ENCODE results near the gene ZDHHC1.

Gene ZDHHC1

DNA sequence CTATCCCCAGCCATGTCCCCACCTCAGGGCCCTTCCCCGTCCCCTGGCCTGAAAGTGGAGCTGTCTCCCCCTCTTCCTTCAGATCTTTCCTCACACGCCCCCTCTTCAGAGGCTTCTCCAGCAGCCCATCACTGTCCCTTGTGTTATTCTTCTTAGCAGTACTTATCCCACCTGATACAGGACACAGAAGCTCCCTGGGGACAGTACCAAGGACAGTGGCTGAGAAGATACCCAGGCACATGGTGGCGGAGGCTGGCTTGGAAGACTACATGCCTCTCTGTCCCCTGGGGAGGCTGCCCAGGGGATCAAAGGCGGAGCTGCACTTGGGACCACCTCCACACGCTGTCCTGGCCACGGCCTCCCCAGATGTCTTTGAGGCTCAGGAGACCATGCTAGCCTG is 38.6 kb upstream of the ZDHHC1 start:
- Mint-ChIP-seq H3K27me3 (ENCODE audit: low read depth) (no peaks in the 10 kb centered on the region), H3K36me3 (ENCODE audit: low read depth) (peaks cover 7% of the 10 kb centered on the region), H3K4me3 (no peak overlapping the region), H3K4me1 (ENCODE audit: low read depth) (peaks cover 10% of the 10 kb centered on the region), H3K9me3 (no peaks in the 10 kb centered on the region), H3K27ac (no peak overlapping the region)

DNA sequence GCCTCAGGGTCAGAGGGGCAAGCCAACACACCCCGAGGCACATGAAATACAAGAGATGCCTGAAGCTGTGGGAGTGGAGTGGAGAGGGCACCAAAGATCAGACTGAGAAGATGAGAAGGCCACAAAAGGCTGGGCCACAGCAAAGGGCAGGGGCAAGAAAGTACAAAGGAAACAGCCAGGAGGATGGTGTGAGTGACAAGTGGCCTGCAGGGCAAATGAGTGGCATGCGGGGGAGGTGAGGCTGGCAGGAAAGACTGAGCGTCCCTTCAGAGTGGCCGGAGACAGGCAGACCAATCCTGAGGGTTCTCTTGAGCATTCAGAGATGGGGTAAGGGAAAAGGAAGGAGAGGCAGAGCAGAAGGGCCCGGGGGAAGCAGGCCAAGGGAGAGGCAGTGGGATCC is 37.8 kb upstream of the ZDHHC1 start:
- H3K27ac Mint-ChIP-seq, result no peak overlapping the region
- peaks cover 7% of the 10 kb centered on the region for H3K36me3 Mint-ChIP-seq (ENCODE audit: low read depth)
- H3K27me3 Mint-ChIP-seq (ENCODE audit: low read depth), result no peaks in the 10 kb centered on the region
- no peaks in the 10 kb centered on the region for H3K9me3 Mint-ChIP-seq
- no peak overlapping the region for H3K4me3 Mint-ChIP-seq
- peaks cover 10% of the 10 kb centered on the region for H3K4me1 Mint-ChIP-seq (ENCODE audit: low read depth)

DNA sequence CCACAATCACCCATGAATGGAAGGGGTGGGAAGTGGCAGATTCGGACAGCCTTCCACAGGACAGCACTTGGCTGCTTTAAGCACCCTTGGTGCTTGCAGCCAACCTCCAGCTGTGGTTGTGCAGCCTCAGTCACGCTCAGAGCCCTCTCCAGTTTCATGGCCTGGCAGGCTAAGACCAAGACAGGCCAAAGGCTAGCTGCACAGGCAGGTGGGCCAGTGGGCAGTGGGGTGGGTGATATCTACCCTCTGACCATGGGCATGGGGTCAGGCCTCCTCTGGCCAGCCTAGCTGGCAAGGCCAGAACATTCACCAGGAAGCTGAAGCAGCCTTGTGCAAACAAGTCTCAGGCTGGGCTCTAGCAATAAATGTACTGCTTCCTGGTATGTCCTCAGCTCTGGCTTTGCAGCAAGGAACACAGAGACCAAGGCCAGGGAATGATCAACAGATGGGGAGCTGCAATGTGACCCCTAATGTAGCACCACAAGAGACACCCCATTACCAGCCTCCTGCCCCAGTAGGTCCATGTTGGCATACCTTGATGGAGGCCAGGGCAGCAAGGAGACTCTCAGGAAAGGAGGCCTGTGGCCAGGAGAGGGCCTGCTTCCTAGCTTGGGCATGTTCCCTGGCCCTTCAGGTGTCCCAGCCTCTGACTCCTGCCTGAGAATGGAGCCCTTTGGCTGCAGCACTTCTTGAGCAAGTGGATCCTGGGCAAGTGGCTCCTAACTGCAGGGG is 35.6 kb upstream of the ZDHHC1 start:
- Mint-ChIP-seq H3K27ac (no peak overlapping the region), H3K4me3 (no peak overlapping the region), H3K27me3 (ENCODE audit: low read depth) (no peaks in the 10 kb centered on the region), H3K9me3 (no peaks in the 10 kb centered on the region), H3K36me3 (ENCODE audit: low read depth) (peaks cover 7% of the 10 kb centered on the region), H3K4me1 (ENCODE audit: low read depth) (peaks cover 12% of the 10 kb centered on the region)

DNA sequence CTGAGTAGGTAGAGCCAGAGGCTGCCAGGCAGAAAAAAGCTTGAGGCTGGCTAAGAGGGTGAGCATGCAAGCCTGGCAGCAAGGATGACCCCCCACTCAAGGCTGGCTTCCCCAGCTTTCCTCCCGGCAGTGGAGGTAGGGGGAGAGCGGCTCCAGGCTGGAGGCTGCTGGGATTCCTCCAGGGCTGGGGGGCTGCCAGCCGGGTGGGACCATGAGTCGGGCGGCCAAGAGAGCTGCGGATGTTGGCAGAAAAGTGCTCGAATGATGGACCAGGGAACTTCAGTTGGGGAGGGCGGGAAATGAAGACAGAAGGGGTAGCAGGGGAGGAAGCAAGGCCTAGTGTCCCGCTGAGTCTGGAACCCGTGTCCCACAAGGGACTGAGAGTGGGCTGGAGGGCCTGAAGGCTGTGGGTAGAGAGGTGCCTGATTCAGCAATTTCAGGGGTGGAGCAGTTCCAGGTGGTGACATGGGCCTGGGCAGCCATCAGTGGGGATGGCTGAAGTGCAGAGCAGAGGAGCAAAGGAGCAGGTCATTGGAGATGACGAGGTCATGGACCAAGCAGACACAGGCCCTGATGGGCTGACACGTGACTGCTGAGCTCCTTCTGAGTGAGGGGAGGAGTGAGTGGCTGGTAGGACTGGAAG is 34.9 kb upstream of the ZDHHC1 start:
- Mint-ChIP-seq H3K4me1 (ENCODE audit: low read depth) (peaks cover 10% of the 10 kb centered on the region), H3K36me3 (ENCODE audit: low read depth) (peaks cover 7% of the 10 kb centered on the region), H3K27me3 (ENCODE audit: low read depth) (no peaks in the 10 kb centered on the region), H3K27ac (no peak overlapping the region), H3K9me3 (no peaks in the 10 kb centered on the region), H3K4me3 (no peak overlapping the region)

DNA sequence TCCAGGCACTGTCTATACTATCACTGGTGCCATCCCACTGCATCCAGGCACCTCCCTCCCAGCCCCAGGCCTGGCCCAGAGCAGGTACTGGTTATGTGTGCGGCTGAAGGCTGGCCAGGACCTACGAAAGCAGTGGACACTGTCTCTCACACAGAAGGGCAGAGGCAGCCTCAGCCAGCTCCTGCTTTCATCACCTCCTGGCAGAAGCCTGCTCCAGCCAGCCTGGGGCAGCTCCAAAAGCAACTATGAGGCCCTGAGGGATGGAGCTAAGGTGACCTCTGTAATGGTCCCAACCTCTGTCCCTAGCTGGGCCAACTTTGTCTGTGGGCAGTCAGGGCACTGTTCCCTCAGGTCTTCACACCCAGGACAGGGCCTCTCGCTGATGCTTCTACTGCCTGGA is 33.5 kb upstream of the ZDHHC1 start:
- H3K9me3 Mint-ChIP-seq, result no peaks in the 10 kb centered on the region
- no peak overlapping the region for H3K27ac Mint-ChIP-seq
- H3K27me3 Mint-ChIP-seq (ENCODE audit: low read depth), result no peaks in the 10 kb centered on the region
- H3K4me3 Mint-ChIP-seq, result no peak overlapping the region
- H3K36me3 Mint-ChIP-seq (ENCODE audit: low read depth), result peaks cover 7% of the 10 kb centered on the region
- H3K4me1 Mint-ChIP-seq (ENCODE audit: low read depth), result peaks cover 6% of the 10 kb centered on the region

DNA sequence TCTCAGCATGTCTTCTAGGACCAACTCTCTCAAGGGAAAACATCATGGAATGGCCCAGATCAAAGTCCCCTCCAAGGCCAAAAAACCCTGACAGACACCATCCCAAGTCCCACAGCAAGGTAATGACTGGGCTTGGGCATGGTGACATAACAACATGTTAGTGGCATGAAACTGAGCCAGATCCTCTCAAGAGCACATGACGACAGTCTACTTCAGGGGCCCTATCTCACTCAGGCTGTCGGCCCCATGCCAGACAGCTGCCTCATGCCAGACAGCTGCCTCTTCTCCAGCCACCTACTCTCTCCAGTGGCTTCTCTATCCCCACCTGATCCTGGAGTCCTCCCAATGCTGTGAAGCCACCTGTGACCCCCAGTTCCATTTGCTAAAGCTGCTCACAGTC is 33.1 kb upstream of the ZDHHC1 start:
- H3K9me3 Mint-ChIP-seq, result no peaks in the 10 kb centered on the region
- H3K4me3 Mint-ChIP-seq, result no peak overlapping the region
- no peak overlapping the region for H3K27ac Mint-ChIP-seq
- H3K4me1 Mint-ChIP-seq (ENCODE audit: low read depth), result peaks cover 6% of the 10 kb centered on the region
- no peaks in the 10 kb centered on the region for H3K27me3 Mint-ChIP-seq (ENCODE audit: low read depth)
- peaks cover 7% of the 10 kb centered on the region for H3K36me3 Mint-ChIP-seq (ENCODE audit: low read depth)

- no peak overlapping the region for H3K27ac Mint-ChIP-seq
- no peak overlapping the region for H3K4me3 Mint-ChIP-seq
- H3K36me3 Mint-ChIP-seq (ENCODE audit: low read depth), result peaks cover 7% of the 10 kb centered on the region
- no peaks in the 10 kb centered on the region for H3K27me3 Mint-ChIP-seq (ENCODE audit: low read depth)
- peaks cover 4% of the 10 kb centered on the region for H3K4me1 Mint-ChIP-seq (ENCODE audit: low read depth)
- H3K9me3 Mint-ChIP-seq, result no peaks in the 10 kb centered on the region
Observed at GRCh38 chr16:67448580-67448979, 32.3 kb upstream of the ZDHHC1 start.

DNA sequence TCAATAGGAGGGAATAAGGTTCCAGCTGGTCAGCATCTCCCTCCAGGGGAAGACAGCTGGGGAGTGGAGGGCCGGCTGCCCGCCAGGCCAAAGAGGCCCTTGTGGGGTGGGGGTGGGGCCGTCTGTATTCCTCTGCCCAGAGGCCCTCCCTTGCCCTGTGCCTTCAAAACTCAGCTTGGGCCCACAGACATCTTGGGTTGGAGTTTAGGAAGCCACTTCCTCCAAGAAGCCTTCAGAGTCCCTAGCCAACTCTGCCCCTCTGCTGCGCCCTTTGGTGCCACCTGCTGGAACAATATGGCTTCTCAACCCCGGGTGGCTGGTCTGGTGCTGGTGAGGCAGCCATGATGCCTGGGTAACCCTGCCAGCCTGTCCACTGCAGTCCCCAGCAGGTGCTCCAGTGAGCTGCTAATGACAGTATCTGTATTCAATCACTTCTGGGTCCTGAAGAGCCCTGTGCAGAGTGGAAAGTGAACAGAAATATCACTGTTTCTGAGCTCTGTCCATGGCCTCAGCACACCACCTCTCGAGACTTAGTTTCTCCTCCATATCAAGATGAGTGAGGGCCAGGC is 31.3 kb upstream of the ZDHHC1 start:
- peaks cover 4% of the 10 kb centered on the region for H3K4me1 Mint-ChIP-seq (ENCODE audit: low read depth)
- H3K9me3 Mint-ChIP-seq, result no peaks in the 10 kb centered on the region
- no peak overlapping the region for H3K27ac Mint-ChIP-seq
- H3K36me3 Mint-ChIP-seq (ENCODE audit: low read depth), result peaks cover 9% of the 10 kb centered on the region
- H3K27me3 Mint-ChIP-seq (ENCODE audit: low read depth), result no peaks in the 10 kb centered on the region
- no peak overlapping the region for H3K4me3 Mint-ChIP-seq

GRCh38 chr16:67446968-67447507 is 30.8 kb upstream of the ZDHHC1 start:
- peaks cover 9% of the 10 kb centered on the region for H3K36me3 Mint-ChIP-seq (ENCODE audit: low read depth)
- no peak overlapping the region for H3K4me3 Mint-ChIP-seq
- no peaks in the 10 kb centered on the region for H3K27me3 Mint-ChIP-seq (ENCODE audit: low read depth)
- H3K4me1 Mint-ChIP-seq (ENCODE audit: low read depth), result peaks cover 4% of the 10 kb centered on the region
- H3K27ac Mint-ChIP-seq, result no peak overlapping the region
- H3K9me3 Mint-ChIP-seq, result no peaks in the 10 kb centered on the region

DNA sequence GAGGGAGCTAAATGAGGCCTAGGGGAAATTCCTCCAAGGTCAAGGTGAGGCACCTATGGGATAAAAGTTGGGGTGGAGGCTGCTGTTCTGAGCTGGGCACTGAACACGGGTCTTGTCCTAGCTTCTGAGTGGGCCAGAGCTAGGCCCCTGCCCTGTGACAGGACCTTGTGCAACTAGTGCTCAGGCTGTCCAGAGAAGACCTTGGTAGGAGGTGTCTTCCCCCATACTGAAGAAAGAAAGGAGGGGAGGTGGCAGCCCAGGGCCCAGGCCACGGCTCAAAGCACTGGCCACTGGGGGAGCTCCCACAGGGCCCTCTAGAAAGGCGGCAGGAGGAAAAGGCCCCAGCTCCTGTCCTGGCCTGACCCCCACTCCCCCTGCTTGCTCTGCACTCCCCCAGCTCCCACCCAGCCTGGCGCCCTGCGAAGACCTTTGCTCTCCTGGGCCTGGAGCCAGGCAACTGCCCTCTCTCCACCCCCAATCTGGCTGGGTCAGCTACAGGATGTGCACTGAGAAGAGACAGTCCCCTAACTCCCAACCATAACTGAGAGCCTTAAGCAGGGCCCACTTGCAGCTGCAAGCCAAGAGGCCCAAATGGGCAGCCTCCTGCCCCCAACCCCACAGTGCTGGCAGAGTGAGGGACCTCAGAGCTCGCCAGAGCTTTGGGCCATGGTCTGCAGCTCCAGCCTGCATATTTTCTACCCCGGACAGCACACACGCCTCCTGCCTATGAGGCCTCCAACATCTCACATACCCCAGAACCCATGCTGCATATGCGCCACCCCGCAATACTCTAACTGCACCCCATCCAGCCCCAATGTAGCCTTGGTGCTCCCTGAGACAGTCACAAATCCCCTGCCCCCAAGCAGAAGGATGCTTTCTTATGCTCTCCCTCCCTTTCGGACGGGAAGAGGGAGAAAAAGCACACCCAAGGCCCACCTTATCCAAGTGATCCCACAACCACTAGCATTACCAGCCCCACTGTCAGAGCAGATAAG is 29.9 kb upstream of the ZDHHC1 start:
- Mint-ChIP-seq H3K4me3 (no peak overlapping the region), H3K4me1 (ENCODE audit: low read depth) (peaks cover 4% of the 10 kb centered on the region), H3K9me3 (no peaks in the 10 kb centered on the region), H3K27ac (no peak overlapping the region), H3K36me3 (ENCODE audit: low read depth) (peaks cover 9% of the 10 kb centered on the region), H3K27me3 (ENCODE audit: low read depth) (no peaks in the 10 kb centered on the region)

DNA sequence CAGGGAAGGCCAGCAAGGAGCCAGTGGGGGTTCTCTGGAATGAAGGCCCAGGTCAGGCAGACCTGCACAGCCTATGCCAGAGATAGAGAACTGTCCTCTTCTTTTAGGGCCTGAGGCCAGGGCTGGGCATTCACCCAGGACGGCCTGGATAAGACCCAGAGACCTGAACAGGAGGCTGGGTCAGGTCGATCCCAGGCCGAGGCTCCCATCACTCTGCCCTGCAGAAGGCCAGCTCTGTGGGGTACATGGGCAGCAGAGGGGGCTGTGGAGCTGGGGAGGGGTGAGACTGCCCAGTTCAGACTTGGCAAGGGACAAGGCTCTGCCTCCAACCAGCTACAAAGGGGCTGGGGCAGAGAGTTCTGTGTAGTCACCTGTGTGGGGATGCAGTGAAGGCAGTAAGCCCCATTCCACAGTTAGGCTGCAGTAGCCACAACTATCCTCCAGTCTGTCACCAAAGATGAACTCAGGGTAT is 29.2 kb upstream of the ZDHHC1 start:
- peaks cover 4% of the 10 kb centered on the region for H3K4me1 Mint-ChIP-seq (ENCODE audit: low read depth)
- H3K27me3 Mint-ChIP-seq (ENCODE audit: low read depth), result no peaks in the 10 kb centered on the region
- H3K9me3 Mint-ChIP-seq, result no peaks in the 10 kb centered on the region
- no peak overlapping the region for H3K4me3 Mint-ChIP-seq
- peaks cover 5% of the 10 kb centered on the region for H3K36me3 Mint-ChIP-seq (ENCODE audit: low read depth)
- H3K27ac Mint-ChIP-seq, result no peak overlapping the region

DNA sequence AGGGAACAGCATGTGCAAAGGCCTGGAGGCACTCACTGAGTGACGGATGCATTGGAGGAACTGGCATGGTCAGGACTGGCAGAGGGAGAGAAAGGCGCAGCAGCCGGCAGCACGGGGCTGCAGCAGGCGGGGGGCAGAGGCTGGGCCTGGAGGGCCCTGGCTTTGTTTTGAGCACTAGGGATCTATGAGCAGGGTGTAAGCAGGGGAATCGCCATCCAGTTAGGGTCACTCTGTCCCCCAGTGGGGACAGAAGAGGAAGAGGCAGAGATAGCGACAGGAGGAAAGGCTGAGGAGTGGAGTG is 28.8 kb upstream of the ZDHHC1 start:
- no peak overlapping the region for H3K27ac Mint-ChIP-seq
- H3K4me1 Mint-ChIP-seq (ENCODE audit: low read depth), result peaks cover 4% of the 10 kb centered on the region
- peaks cover 1% of the 10 kb centered on the region for H3K36me3 Mint-ChIP-seq (ENCODE audit: low read depth)
- H3K9me3 Mint-ChIP-seq, result no peaks in the 10 kb centered on the region
- no peaks in the 10 kb centered on the region for H3K27me3 Mint-ChIP-seq (ENCODE audit: low read depth)
- no peak overlapping the region for H3K4me3 Mint-ChIP-seq

DNA sequence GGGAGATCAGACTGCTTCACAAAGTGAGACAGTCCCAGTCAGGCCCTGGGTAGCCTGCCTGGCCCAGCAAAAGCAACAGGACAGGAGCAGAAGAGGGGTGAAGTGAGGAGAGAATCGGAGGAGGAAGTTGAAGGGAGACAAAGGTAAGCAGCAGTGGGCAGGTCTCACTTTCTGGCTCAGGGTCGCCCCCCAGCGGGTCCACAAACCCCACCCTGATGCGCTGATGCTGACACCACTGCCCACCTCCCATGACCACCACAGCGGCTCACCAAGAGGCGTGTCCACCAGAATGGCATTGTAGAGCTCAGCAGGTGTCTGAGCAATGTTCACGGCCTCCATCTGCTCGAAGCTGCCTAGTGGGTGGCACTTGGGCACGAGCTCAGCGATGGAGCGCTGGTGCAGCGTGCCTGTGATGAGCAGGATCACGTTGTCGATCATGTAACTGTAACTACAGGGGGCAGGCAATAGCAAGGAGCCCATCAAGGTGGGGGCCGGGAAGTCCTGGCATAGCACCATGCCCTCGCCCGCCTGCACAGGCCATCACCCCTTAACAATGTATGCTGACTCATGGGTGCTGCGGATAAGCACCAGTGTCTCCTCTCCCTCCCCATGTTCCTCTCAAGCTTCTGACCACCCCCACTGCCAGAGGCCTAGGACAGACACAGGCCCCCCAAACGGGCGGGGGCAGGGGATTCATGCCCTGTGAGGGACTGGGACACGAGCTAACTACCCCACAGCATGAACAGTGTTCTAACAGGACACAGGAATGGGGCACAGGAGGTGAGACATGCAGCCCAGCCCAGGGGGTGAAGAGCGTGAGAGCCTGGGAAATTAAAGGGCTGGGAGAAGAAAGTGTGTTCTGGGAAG is 28.2 kb upstream of the ZDHHC1 start:
- H3K4me1 Mint-ChIP-seq (ENCODE audit: low read depth), result peaks cover 4% of the 10 kb centered on the region
- no peak overlapping the region for H3K27ac Mint-ChIP-seq
- H3K27me3 Mint-ChIP-seq (ENCODE audit: low read depth), result no peaks in the 10 kb centered on the region
- no peaks in the 10 kb centered on the region for H3K9me3 Mint-ChIP-seq
- no peak overlapping the region for H3K4me3 Mint-ChIP-seq
- peaks cover 1% of the 10 kb centered on the region for H3K36me3 Mint-ChIP-seq (ENCODE audit: low read depth)

Measured in T-helper 1 cell treated with Interleukin-12 subunit alpha and Interleukin-12 subunit beta and Interleukin-4 antibody, amounts not matched to agents 30 μg/mL and 1 μg/mL, for 36 hours (primary cell).